Epithelial cell of esophagus (primary cell): Measurements from ENCODE around the gene ANKRD10.

Experiments used
- DNase-seq: peaks from one replicate; pipeline ENCODE4 v3.0.0; 2010; ENCODE audit warnings: low read depth
- H3K4me3 ChIP-seq: 2 replicates; pipeline ENCODE4 v1.5.1; 2011; ENCODE audit warnings: mild to moderate bottlenecking, low read length, control low read depth
- TF ChIP-seq, protein P1 (sequence below): IDR thresholded peaks from 2 replicates; pipeline ENCODE4 v1.5.1; 2011; ENCODE audit warnings: low read depth, mild to moderate bottlenecking, low read length, control low read depth, inconsistent platforms; ENCODE audit not compliant: insufficient read depth; ENCODE audit errors: missing control alignments

The ANKRD10 gene

GRCh38 chr13:110834572-110834971 is 80.3 kb downstream of the ANKRD10 start:
- TF ChIP-seq, protein P1, sequence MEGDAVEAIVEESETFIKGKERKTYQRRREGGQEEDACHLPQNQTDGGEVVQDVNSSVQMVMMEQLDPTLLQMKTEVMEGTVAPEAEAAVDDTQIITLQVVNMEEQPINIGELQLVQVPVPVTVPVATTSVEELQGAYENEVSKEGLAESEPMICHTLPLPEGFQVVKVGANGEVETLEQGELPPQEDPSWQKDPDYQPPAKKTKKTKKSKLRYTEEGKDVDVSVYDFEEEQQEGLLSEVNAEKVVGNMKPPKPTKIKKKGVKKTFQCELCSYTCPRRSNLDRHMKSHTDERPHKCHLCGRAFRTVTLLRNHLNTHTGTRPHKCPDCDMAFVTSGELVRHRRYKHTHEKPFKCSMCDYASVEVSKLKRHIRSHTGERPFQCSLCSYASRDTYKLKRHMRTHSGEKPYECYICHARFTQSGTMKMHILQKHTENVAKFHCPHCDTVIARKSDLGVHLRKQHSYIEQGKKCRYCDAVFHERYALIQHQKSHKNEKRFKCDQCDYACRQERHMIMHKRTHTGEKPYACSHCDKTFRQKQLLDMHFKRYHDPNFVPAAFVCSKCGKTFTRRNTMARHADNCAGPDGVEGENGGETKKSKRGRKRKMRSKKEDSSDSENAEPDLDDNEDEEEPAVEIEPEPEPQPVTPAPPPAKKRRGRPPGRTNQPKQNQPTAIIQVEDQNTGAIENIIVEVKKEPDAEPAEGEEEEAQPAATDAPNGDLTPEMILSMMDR: no peak
- H3K4me3 ChIP-seq: no peak overlapping the region
- DNase-seq: no peak

GRCh38 chr13:110832531-110832930 is 82.3 kb downstream of the ANKRD10 start:
- DNase-seq: no peak
- TF ChIP-seq, protein P1: no peak

DNA sequence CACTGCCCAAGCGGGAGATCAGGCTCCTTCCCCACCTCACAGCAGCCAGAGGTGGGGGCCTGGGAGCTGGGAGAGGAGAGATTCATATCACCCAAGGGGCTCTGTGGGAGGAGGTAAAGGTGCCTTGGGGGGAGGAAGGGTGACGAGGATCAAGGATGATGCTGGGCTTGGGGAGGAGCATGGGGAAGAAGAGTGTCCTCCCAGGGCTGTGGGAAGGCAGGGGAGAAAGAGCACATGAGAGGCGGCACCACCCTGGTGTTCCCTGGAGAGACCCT is 82.7 kb downstream of the ANKRD10 start:
- TF ChIP-seq, protein P1: no peak
- H3K4me3 ChIP-seq: no peak overlapping the region
- no peak for DNase-seq

More at GRCh38 chr13:110832531-110832930, 82.3 kb downstream of the ANKRD10 start:
- H3K4me3 ChIP-seq: no peak overlapping the region

- DNase-seq: no peak
- TF ChIP-seq, protein P1: no peak
Observed at GRCh38 chr13:110831437-110832204, 83.2 kb downstream of the ANKRD10 start.

GRCh38 chr13:110830800-110831371 is 84.0 kb downstream of the ANKRD10 start:
- TF ChIP-seq, protein P1: no peak
- no peak overlapping the region for H3K4me3 ChIP-seq
- no peak for DNase-seq

More at GRCh38 chr13:110831437-110832204, 83.2 kb downstream of the ANKRD10 start:
- H3K4me3 ChIP-seq: no peak overlapping the region

DNA sequence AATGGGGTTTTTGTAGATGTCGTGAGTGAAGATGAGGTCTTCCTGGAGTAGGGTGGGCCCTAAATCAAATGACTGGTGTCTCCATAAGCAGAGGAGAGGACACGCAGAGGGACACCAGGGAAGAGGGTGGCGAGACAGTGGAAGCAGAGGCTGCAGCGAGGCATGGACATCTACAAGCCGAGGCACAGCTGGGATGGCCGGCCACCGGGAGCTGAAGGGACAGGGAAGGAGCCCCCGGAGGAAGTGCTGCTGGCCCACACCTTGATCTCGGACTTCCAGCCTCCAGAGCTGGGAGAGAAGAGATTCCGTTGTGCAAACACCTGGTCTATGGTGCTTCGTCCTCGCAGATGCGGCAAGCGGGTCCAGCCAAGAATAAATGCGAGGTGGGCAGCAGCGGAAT is 84.5 kb downstream of the ANKRD10 start:
- TF ChIP-seq, protein P1: no peak
- DNase-seq: no peak
- no peak overlapping the region for H3K4me3 ChIP-seq

DNA sequence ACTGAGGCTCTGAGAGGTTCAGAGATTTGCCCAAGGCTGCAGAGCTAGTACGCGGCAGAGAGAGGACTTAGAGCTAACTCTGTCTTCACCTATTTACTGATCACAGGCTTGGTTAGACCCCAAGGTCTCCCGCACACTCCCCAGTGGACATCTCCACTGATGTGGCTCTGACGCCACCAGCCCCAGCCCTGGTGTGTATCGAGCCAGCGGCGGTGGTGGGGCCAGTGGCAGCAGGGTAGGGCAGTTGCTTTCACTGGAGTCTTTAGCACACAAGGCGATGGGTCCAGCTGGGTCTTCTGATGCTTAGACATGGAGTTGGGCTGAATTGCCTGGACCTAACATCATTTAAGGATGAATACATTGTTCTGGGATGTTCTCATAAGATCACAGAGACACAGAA is 85.4 kb downstream of the ANKRD10 start:
- TF ChIP-seq, protein P1: no peak
- DNase-seq: no peak
- H3K4me3 ChIP-seq: no peak overlapping the region
